ENCODE measurements around the gene ZXDC.

DNA sequence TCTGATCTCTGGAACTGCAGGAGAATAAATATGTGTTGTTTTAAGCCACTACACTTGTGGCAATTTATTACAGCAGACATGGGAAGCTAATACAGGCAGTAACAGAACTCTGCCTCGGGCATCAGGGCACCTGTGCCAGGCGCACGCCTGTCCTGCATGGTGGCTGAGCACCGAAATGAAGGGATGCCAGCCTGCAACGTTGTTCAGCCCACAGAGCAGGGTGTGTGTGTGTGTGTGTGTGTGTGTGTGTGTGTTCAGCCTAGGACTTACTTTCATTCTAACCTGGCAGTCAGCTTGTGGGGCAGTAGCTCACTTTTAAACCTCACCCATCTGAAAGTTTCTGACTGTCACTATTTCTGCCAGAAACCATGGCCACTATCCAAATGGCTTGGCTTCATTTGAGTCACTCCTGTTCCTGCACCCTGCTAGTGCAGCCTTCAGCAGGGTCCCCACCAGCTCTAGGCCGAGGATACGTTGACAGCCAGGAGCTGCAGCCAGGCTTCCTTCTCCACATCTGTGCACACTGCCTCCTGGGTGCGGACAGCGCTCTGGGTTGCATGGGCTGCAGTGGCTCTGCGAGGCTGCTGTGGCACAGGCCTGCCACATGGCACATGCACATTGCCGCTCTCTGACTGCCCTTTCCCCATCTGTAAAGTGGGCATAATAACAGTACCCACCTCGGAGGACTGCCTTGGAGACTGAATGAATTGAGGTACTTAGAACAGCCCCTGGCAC is 37.4 kb upstream of the ZXDC start:
- no peak for TF ChIP-seq SUZ12 (IDR thresholded peaks at IDR 0.05; ENCODE audit: extremely low read depth, insufficient read depth, insufficient read length)
- no peak for TF ChIP-seq YY1 (IDR thresholded peaks at IDR 0.05; ENCODE audit: insufficient read depth, insufficient read length)
